OCI-LY7 (cell line): ENCODE data around the gene MYBPC1. TPM values are rescaled to one million over a fixed set of nuclear protein-coding genes. Genes with fewer than 3 reads are reported as not detected.

ENCODE experiments used
- BruUV-seq: library from RNA; stranded (reverse); fragments of 400-500 nt; replicated peaks from 2 replicates; lab custom pipeline; 2021; lab: Mats Ljungman, UMichigan
- CTCF ChIA-PET: fragments of 300-600 bp; sonication (Branson Sonifier 250); formaldehyde crosslinking; loops from one replicate; lab custom pipeline; 2022; ENCODE audit warnings: antibody characterized with exemption; ENCODE audit not compliant: unreplicated experiment; lab: Charles Lee
- POLR2A ChIA-PET: fragments of 300-600 bp; sonication (Branson Sonifier 250); formaldehyde crosslinking; loops from one replicate; lab custom pipeline; 2022; ENCODE audit warnings: antibody characterized with exemption; lab: Charles Lee
- DNase-seq: peaks from one replicate; pipeline ENCODE4 v3.0.0-alpha.2; 2015; ENCODE audit warnings: low spot score
- H2AFZ ChIP-seq: fragments of 200-600 bp; sonication (generic), shearing (Covaris generic); 2 replicates; pipeline ENCODE4 v1.6.1; 2014; ENCODE audit warnings: mild to moderate bottlenecking, antibody characterized with exemption, low read length, moderate library complexity
- H3K27ac ChIP-seq: fragments of 200-600 bp; sonication (generic); 2 replicates; pipeline ENCODE4 v1.5.1; 2014; ENCODE audit warnings: mixed run types, low read depth, mild to moderate bottlenecking, moderate library complexity, low read length, inconsistent platforms; ENCODE audit not compliant: poor library complexity, severe bottlenecking
- H3K36me3 ChIP-seq: fragments of 200-600 bp; sonication (generic); 2 replicates; pipeline ENCODE4 v1.6.1; 2014; ENCODE audit warnings: mild to moderate bottlenecking, antibody characterized with exemption, low read length, moderate library complexity, mixed read lengths; ENCODE audit not compliant: insufficient read depth
- H3K4me1 ChIP-seq: fragments of 200-600 bp; sonication (generic); 2 replicates; pipeline ENCODE4 v1.5.1; 2014; ENCODE audit warnings: mild to moderate bottlenecking, low read length; ENCODE audit not compliant: insufficient read depth, poor library complexity, severe bottlenecking
- H3K4me2 ChIP-seq: fragments of 200-600 bp; sonication (generic); 2 replicates; pipeline ENCODE4 v1.6.1; 2014; ENCODE audit warnings: mild to moderate bottlenecking, low read length
- H3K4me3 ChIP-seq: fragments of 200-600 bp; sonication (generic); 2 replicates; pipeline ENCODE4 v1.5.1; 2014; ENCODE audit warnings: mild to moderate bottlenecking, low read depth, low read length; ENCODE audit not compliant: poor library complexity, severe bottlenecking
- H3K79me2 ChIP-seq: fragments of 200-600 bp; sonication (generic); 2 replicates; pipeline ENCODE4 v1.6.1; 2016; ENCODE audit warnings: low read depth, mild to moderate bottlenecking, low read length, moderate library complexity, mixed read lengths; ENCODE audit not compliant: insufficient read depth
- H3K9me2 ChIP-seq: fragments of 200-600 bp; sonication (generic); 2 replicates; pipeline ENCODE4 v1.6.1; 2016; ENCODE audit warnings: mild to moderate bottlenecking, low read length, mixed read lengths; ENCODE audit not compliant: insufficient read depth
- H3K9me3 ChIP-seq: fragments of 200-600 bp; sonication (generic); 2 replicates; pipeline ENCODE4 v1.6.1; 2014; ENCODE audit warnings: mild to moderate bottlenecking, mixed run types, low read length, mixed read lengths
- H4K20me1 ChIP-seq: fragments of 200-600 bp; sonication (generic); 2 replicates; pipeline ENCODE4 v1.6.1; 2014; ENCODE audit warnings: mild to moderate bottlenecking, antibody characterized with exemption, low read length, moderate library complexity, mixed read lengths; ENCODE audit not compliant: insufficient read depth
- EZH2phosphoT487 ChIP-seq: fragments of 200-600 bp; sonication (generic); IDR thresholded peaks from 2 replicates; pipeline ENCODE4 v1.6.1; 2018; ENCODE audit warnings: low read depth, borderline replicate concordance, mild to moderate bottlenecking, mixed run types, antibody characterized with exemption, low read length, moderate library complexity, mixed read lengths
- intact Hi-C: fragments of 100-400 bp; cut with micrococcal nuclease; formaldehyde crosslinking; loops from one replicate; pipeline ENCODE4 v1.10.0; 2022; ENCODE audit not compliant: unreplicated experiment
- total RNA-seq, 2 experiments: library from RNA; depleted of rRNA in 1 of 2; stranded (reverse); fragments of >200 nt in 1 of 2; shearing (Covaris generic) in 1 of 2; gene quantifications; 2 replicates each; pipeline ENCODE4 v1.2.3, GENCODE V29; 2014 to 2022
- TF ChIP-seq, protein P1 (sequence below): fragments of 200-600 bp; sonication (generic); conservative IDR thresholded peaks from 2 replicates; pipeline ENCODE4 v1.5.1; 2014; ENCODE audit warnings: mild to moderate bottlenecking, antibody characterized with exemption, low read length, moderate library complexity, mixed read lengths

The MYBPC1 gene
- total RNA-seq, 2 experiments from 2014 or later, result not detected

DNA sequence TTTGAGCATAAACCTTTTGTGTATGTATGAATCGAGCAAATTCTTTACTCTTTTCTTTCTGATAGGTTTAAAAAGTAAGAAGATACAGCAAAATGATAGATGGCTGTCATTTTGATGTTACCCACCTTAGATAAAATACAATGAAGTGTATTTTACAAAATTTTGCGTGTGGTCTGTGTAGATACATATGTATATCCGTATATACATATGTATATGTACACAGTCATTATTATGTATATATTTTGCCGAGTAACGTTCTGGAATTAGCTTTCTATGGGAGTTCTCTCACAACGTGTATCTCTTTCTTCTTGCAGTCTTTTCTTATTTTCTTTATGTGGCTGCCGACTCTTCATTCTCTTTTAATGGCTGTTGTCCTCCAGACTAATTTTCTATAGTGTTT is 70.2 kb downstream of the MYBPC1 start:
- CTCF ChIA-PET, result no interaction called here
- intact Hi-C loops, result no loop called here

DNA sequence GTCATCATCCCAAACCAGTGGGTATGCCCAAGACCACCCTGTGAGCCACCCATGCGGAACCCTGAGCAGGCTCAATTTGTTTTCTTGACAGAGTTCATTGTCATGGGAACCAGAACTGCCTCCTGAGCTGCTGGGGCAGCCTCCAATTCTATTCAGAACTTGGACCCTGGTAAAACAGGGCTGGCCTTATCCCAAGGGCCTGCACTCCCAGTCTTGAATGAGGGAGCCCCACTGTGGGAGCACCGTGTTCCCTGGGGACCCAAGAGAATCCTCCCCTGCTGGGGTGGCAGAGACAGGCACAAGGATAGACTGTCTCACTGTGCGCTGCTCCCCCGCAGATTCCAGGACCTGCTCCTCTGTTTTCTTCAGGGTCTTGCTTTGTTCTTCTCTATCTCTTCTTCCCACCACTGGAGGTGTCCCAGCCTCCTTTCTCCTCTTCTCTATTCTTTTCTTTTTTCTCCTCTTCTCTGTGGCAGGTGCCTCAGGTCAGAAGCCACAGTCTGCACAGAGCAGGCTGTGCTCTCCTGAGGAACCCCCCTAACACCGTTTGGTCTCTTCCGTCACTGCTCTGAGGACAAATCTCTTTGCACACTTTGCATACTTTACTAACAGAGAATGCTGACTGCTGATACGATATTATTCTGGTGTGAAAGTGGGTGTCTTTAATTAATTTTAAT is 71.4 kb downstream of the MYBPC1 start:
- Histone ChIP-seq H3K79me2 (no peaks in the 10 kb centered on the region), H3K9me2 (no peaks in the 10 kb centered on the region), H3K4me1 (peaks cover 14% of the 10 kb centered on the region), H3K36me3 (no peaks in the 10 kb centered on the region), H3K4me3 (no peak overlapping the region), H2AFZ (no peak overlapping the region), H3K9me3 (no peaks in the 10 kb centered on the region), H3K4me2 (no peak overlapping the region), H3K27ac (no peak overlapping the region), H4K20me1 (no peaks in the 10 kb centered on the region)
- POLR2A ChIA-PET, result interaction anchor here (0.6 to 0.9 kb wide), 2 partner anchors 18 to 33 kb away, joined by 3 to 4 read pairs; no protein-coding TSS in a partner anchor
- TF ChIP-seq, protein P1, sequence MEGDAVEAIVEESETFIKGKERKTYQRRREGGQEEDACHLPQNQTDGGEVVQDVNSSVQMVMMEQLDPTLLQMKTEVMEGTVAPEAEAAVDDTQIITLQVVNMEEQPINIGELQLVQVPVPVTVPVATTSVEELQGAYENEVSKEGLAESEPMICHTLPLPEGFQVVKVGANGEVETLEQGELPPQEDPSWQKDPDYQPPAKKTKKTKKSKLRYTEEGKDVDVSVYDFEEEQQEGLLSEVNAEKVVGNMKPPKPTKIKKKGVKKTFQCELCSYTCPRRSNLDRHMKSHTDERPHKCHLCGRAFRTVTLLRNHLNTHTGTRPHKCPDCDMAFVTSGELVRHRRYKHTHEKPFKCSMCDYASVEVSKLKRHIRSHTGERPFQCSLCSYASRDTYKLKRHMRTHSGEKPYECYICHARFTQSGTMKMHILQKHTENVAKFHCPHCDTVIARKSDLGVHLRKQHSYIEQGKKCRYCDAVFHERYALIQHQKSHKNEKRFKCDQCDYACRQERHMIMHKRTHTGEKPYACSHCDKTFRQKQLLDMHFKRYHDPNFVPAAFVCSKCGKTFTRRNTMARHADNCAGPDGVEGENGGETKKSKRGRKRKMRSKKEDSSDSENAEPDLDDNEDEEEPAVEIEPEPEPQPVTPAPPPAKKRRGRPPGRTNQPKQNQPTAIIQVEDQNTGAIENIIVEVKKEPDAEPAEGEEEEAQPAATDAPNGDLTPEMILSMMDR, result no peak
- no peak for TF ChIP-seq EZH2phosphoT487
- intact Hi-C loops, result no loop called here
- no peak for DNase-seq
- CTCF ChIA-PET, result no interaction called here
- BruUV-seq, result no TSS peak

More for the DNA sequence above, 70.2 kb downstream of the MYBPC1 start:
- Histone ChIP-seq H3K4me2 (no peak overlapping the region), H3K9me3 (no peaks in the 10 kb centered on the region), H3K9me2 (no peaks in the 10 kb centered on the region), H2AFZ (no peak overlapping the region), H3K4me1 (peaks cover 2% of the 10 kb centered on the region), H3K79me2 (no peaks in the 10 kb centered on the region), H3K27ac (no peak overlapping the region), H4K20me1 (no peaks in the 10 kb centered on the region), H3K36me3 (no peaks in the 10 kb centered on the region), H3K4me3 (no peak overlapping the region)
- no TSS peak for BruUV-seq
- no peak for DNase-seq
- POLR2A ChIA-PET, result no interaction called here
- TF ChIP-seq, protein P1, result no peak
- TF ChIP-seq EZH2phosphoT487, result no peak

DNA sequence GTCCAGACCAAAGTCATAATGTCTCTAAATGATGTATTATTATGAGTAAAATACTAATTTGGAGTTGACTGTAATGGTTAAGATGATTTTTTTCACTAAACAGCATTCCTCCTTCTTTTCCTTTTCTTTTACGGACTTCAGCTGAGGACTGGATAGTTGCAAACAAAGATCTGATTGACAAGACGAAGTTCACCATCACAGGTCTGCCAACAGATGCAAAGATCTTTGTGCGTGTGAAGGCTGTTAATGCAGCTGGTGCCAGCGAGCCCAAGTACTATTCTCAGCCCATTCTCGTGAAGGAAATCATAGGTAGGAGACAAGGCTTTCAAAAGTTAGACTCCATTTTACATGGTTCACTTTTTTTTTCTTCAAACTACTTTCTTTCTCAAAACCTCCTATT is 72.8 kb downstream of the MYBPC1 start:
- DNase-seq, result no peak
- TF ChIP-seq EZH2phosphoT487, result no peak
- no TSS peak for BruUV-seq
- Histone ChIP-seq H3K4me3 (no peak overlapping the region), H3K9me2 (no peaks in the 10 kb centered on the region), H4K20me1 (no peaks in the 10 kb centered on the region), H3K4me1 (peaks cover 25% of the 10 kb centered on the region), H3K4me2 (no peak overlapping the region), H3K36me3 (no peaks in the 10 kb centered on the region), H3K79me2 (no peaks in the 10 kb centered on the region), H3K9me3 (no peaks in the 10 kb centered on the region), H3K27ac (no peak overlapping the region), H2AFZ (no peak overlapping the region)
- POLR2A ChIA-PET, result interaction anchor here (0.5 to 1.3 kb wide), 3 partner anchors 17 to 61 kb away, joined by 3 read pairs; no protein-coding TSS in a partner anchor
- intact Hi-C loops, result no loop called here
- CTCF ChIA-PET, result no interaction called here
